T-helper 2 cell (primary cell): Measurements from ENCODE around the gene SART3.

ENCODE experiments used
- DNase-seq, 5 experiments: peaks; one replicate each; pipeline versions ENCODE4 v3.0.0 to v3.0.0-alpha.2; 2012 to 2022

The SART3 gene

DNA sequence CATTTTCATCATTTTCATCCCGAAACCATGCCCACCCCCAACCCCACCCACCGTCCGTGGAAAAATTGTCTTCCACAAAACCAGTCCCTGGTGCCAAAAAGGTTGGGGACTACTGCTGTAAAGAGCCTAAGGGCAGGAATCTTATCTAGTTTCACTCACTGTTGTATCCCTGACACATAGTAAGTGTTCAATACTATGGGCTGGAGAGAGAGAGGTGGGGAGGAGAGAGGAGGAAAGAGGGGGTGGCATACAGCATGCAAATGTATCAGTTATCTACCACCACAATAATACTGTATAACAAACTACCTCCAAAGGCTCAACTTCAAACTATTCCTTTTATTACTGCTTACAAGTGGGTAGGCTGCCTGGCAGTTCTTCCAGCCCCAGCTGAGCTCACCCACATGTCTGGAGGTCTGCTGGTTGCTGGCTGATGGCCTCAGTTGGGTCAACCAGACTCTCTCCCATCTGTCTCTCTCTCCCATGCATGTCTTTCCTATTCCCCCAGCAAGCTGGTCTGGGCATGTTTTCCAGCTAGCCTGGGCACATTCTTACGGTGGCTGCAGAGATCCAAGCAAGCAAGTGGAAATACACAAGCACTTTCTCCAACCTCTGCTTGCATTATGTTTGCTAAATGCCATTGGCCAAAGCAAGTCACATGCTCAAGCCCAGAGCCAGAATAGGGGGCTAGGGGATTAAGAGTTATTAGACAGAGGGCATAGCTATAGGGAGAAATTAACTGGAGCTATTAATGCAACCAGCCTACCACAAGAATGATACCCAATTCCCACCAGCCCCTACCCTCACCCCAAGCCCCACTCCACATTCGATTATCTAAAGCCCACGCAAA lies 77.5 kb downstream of the SART3 start:
- DNase-seq: no peak

GRCh38 chr12:108482717-108483212 lies 78.2 kb downstream of the SART3 start:
- no peak for DNase-seq

DNA sequence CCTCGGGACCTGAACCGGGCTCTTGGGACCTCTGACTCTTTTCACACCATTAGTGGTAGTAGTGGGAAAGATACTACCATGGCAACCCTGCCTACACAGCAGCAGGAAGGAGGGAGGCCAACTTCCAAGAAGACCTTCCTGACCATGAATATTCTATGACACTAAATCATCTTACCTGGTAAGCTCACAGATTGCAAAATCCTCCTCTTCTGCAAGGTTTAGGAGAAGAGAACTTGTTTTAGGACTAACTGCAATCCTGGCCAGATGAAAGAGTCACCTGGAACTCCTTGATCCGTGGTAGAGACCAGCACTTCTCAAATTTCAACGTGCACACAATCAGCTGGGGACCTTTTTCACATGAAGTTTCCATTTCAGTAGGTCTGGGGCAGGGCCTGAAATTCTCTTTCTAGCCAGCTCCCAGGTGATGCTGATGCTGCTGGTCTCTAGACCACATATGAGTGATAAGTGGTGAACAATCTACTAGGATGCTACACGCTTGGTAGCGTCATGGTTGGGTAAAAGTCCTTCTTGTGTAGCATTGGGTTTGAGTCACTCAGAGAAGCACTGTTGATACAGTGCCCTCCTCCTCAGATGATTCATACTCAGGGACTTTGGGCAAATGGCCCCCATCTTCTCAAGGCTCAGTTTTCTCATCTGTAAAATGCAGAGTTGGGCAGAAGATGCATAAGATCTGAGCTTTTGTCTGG lies 81.5 kb downstream of the SART3 start:
- DNase-seq: no peak

- DNase-seq: no peak
Observed at GRCh38 chr12:108478611-108479206, 82.3 kb downstream of the SART3 start.

- DNase-seq: no peak
Observed at GRCh38 chr12:108477881-108478259, 83.1 kb downstream of the SART3 start.

GRCh38 chr12:108477055-108477880 lies 83.7 kb downstream of the SART3 start:
- DNase-seq: no peak

- no peak for DNase-seq
Observed at GRCh38 chr12:108475396-108475795, 85.6 kb downstream of the SART3 start.

DNA sequence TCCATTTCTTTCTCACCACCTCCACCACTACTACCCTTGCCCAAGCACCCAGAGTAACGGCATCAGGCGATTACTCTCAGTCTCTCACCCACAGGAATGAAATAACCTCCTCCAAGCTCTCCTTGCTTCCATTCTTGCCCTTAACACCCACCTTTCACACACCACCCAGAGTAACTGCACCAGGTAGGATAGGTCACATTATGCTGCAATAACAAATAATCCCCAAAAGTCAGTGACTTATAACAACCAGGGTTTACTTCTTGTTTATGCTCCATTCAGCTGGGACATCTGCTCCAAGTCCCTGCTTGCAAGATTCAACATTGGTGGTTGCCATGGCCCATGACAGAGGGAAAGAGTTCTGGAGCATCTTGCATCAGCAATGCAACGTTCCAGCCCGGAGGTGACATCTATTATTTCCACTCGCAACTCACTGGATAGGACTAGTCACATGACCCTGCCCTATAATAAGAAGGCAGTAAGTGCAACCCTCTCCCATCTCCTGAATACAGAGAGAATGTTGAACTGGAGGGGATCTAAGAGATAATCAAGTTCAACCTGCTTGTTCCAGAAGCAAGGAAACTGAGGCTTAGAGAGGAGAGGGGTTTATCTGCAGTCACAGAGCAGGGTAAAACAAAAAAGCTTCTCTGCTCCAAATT lies 87.4 kb downstream of the SART3 start:
- DNase-seq: no peak
